Lung (tissue), 12 donors: ENCODE data around the gene TSHR. TPM values are rescaled to one million over a fixed set of nuclear protein-coding genes. Genes with fewer than 3 reads are reported as not detected.

Experiments used
- ATAC-seq: fragments of 200-7000 bp; cut with Tn5 transposase; one replicate; pipeline ENCODE4 v1.9.1; 2020; ENCODE audit warnings: moderate number of reproducible peaks; ENCODE audit not compliant: insufficient read depth, low FRiP score
- DNase-seq, 3 donors: peaks; one replicate each; pipeline ENCODE4 v3.0.0-alpha.2; 2013 to 2017
- H3K27ac ChIP-seq, 2 donors: one replicate each; pipeline ENCODE4 v1.5.1; 2013; ENCODE audit warnings: mild to moderate bottlenecking in 2 of 2, moderate library complexity in 2 of 2, control low read depth in 1 of 2, inconsistent platforms in 1 of 2, low read depth in 1 of 2, low read length in 1 of 2
- H3K27me3 ChIP-seq, 3 donors: one replicate each; pipeline ENCODE4 v1.5.1; 2013; ENCODE audit warnings: low read length in 2 of 3; ENCODE audit not compliant: control insufficient read depth in 3 of 3, insufficient read depth in 3 of 3
- H3K36me3 ChIP-seq, 4 donors: one replicate each; pipeline ENCODE4 v1.5.1; 2013; ENCODE audit warnings: low read length in 4 of 4, mild to moderate bottlenecking in 1 of 4, moderate library complexity in 1 of 4; ENCODE audit not compliant: control insufficient read depth in 4 of 4, insufficient read depth in 4 of 4
- H3K4me1 ChIP-seq, 5 donors: one replicate each; pipeline ENCODE4 v1.5.1; 2013; ENCODE audit warnings: low read length in 5 of 5, mild to moderate bottlenecking in 2 of 5, moderate library complexity in 1 of 5; ENCODE audit not compliant: control insufficient read depth in 5 of 5, insufficient read depth in 5 of 5
- H3K4me3 ChIP-seq: one replicate; pipeline ENCODE4 v1.5.1; 2013; ENCODE audit warnings: mild to moderate bottlenecking, control low read depth, moderate library complexity
- H3K9ac ChIP-seq, 2 donors: one replicate each; pipeline ENCODE4 v1.5.1; 2013; ENCODE audit warnings: low read length in 2 of 2, control low read depth in 1 of 2; ENCODE audit not compliant: insufficient read depth in 1 of 2
- H3K9me3 ChIP-seq, 4 donors: one replicate each; pipeline ENCODE4 v1.5.1; 2013; ENCODE audit warnings: low read length in 3 of 4, mild to moderate bottlenecking in 1 of 4, moderate library complexity in 1 of 4; ENCODE audit not compliant: control insufficient read depth in 4 of 4, insufficient read depth in 3 of 4
- CTCF ChIP-seq: IDR thresholded peaks from 2 replicates; pipeline ENCODE4 v1.5.1; 2012; ENCODE audit warnings: mild to moderate bottlenecking; ENCODE audit errors: control extremely low read depth, extremely low read depth
- WGBS, 2 donors: extraction: QIAGEN DNeasy Blood & Tissue Kit; methylation state at CpG; one replicate each; pipeline ENCODE4 v1.1.7; 2013; 5-methylcytosine and 5-hydroxymethylcytosine counted together
- polyA plus RNA-seq, 2 donors: library from polyadenylated mRNA; stranded (reverse); fragments of 200-250 nt; gene quantifications; one replicate each; pipeline ENCODE4 v1.2.1, GENCODE V29; 2013
- total RNA-seq, 2 donors: library from RNA; depleted of rRNA in 1 of 2; stranded (reverse); fragments of >200 nt in 1 of 2; gene quantifications; one replicate each; pipeline ENCODE4 v1.2.1, GENCODE V29; 2014 to 2021
- donor health status: control.
- donor health status: control.
- donor health status: Bipolar disorder and iron deficiency.
- donor health status: healthy.
- donor health status: DM: yes; HTN: yes; CAD: no.

The TSHR gene
- total and polyA plus RNA-seq, 4 donors = 0.04 to 0.31 (median 0.07) TPM; not detected in 1

- WGBS, 2 donors = 94 to 99% methylated on average over 3 of the region's 3 CpGs
- no peaks in the 10 kb centered on the region for H3K9me3 ChIP-seq
- no peak overlapping the region for H3K27ac ChIP-seq
- no peak for ATAC-seq
- H3K9ac ChIP-seq = no peak overlapping the region
- peaks cover 0 to 8% (median 3%) of the 10 kb centered on the region in 4 donors for H3K36me3 ChIP-seq
- H3K4me3 ChIP-seq = no peak overlapping the region
- no peaks in the 10 kb centered on the region for H3K27me3 ChIP-seq
- no peak for TF ChIP-seq CTCF
- DNase-seq = no peak
- no peaks in the 10 kb centered on the region for H3K4me1 ChIP-seq
Measured at GRCh38 chr14:80919622-80920021, 35.8 kb upstream of the TSHR start.

GRCh38 chr14:80923368-80923767 lies 32.1 kb upstream of the TSHR start:
- DNase-seq = no peak

GRCh38 chr14:80924365-80925103 lies 30.9 kb upstream of the TSHR start:
- Histone ChIP-seq H3K4me3 (no peak overlapping the region), H3K27ac (no peak overlapping the region), H3K36me3 (no peaks in the 10 kb centered on the region), H3K9ac (no peak overlapping the region), H3K4me1 (no peaks in the 10 kb centered on the region), H3K27me3 (no peaks in the 10 kb centered on the region), H3K9me3 (peaks cover 0 to 4% (median 0%) of the 10 kb centered on the region in 4 donors)
- WGBS, 2 donors = 87 to 95% methylated on average over 2 of the region's 2 CpGs
- no peak for TF ChIP-seq CTCF
- ATAC-seq (no peak), DNase-seq (no peak)

More at GRCh38 chr14:80923368-80923767, 32.1 kb upstream of the TSHR start:
- Histone ChIP-seq H3K9me3 (peaks cover 0 to 4% (median 0%) of the 10 kb centered on the region in 4 donors), H3K27ac (no peak overlapping the region), H3K36me3 (no peaks in the 10 kb centered on the region), H3K4me1 (no peaks in the 10 kb centered on the region), H3K9ac (no peak overlapping the region), H3K27me3 (no peaks in the 10 kb centered on the region), H3K4me3 (no peak overlapping the region)
- ATAC-seq = no peak
- no peak for TF ChIP-seq CTCF
